GM10266 (cell line): ENCODE data around the gene SETD6.

Experiments
- DNase-seq: peaks from one replicate; pipeline ENCODE4 v3.0.0; 2012; ENCODE audit errors: extremely low spot score
- TF ChIP-seq, protein P1 (sequence below): IDR thresholded peaks from 2 replicates; pipeline ENCODE4 v1.5.1; 2012; ENCODE audit warnings: mild to moderate bottlenecking, low read depth; ENCODE audit not compliant: control insufficient read depth, insufficient read depth; ENCODE audit errors: missing control alignments

Gene SETD6

DNA sequence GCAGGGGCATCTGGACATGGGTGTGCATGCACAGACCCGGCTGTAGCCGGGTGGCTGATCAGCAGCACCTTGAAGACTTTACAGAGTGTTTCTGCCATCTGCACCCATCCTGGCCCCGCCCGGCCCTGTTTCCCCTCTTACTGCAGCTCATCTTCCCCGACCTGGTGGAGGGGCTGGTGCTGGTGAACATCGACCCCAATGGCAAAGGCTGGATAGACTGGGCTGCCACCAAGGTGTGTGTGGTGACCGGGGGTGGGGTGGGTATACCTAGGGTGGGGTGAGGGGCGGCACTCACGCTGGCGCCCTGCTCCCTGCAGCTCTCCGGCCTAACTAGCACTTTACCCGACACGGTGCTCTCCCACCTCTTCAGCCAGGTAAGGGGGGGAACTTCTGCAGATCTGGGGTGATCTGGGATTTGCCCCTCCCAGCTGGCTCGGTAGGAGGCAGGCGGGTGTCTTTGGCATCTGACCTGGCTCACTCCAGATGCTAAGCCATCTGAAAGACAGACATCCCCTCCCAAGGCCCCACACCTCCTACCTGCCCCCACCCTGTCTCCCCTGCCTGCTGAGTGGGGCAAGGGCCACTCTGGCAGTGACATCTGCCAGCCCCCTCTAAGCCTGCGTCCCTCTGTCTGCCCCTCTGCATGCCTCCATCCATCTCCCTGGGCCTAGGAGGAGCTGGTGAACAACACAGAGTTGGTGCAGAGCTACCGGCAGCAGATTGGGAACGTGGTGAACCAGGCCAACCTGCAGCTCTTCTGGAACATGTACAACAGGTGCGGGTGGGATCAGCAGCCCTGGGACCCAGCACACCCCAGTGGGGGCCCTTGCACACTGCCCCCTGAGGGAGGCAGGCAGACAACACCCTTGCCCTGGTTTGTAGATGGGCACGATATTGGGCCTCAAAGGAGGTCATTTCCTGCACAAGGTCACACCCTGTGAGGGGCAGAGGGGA lies 8.8 kb upstream of the SETD6 start:
- no peak for DNase-seq
- TF ChIP-seq, protein P1, sequence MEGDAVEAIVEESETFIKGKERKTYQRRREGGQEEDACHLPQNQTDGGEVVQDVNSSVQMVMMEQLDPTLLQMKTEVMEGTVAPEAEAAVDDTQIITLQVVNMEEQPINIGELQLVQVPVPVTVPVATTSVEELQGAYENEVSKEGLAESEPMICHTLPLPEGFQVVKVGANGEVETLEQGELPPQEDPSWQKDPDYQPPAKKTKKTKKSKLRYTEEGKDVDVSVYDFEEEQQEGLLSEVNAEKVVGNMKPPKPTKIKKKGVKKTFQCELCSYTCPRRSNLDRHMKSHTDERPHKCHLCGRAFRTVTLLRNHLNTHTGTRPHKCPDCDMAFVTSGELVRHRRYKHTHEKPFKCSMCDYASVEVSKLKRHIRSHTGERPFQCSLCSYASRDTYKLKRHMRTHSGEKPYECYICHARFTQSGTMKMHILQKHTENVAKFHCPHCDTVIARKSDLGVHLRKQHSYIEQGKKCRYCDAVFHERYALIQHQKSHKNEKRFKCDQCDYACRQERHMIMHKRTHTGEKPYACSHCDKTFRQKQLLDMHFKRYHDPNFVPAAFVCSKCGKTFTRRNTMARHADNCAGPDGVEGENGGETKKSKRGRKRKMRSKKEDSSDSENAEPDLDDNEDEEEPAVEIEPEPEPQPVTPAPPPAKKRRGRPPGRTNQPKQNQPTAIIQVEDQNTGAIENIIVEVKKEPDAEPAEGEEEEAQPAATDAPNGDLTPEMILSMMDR: no peak

DNA sequence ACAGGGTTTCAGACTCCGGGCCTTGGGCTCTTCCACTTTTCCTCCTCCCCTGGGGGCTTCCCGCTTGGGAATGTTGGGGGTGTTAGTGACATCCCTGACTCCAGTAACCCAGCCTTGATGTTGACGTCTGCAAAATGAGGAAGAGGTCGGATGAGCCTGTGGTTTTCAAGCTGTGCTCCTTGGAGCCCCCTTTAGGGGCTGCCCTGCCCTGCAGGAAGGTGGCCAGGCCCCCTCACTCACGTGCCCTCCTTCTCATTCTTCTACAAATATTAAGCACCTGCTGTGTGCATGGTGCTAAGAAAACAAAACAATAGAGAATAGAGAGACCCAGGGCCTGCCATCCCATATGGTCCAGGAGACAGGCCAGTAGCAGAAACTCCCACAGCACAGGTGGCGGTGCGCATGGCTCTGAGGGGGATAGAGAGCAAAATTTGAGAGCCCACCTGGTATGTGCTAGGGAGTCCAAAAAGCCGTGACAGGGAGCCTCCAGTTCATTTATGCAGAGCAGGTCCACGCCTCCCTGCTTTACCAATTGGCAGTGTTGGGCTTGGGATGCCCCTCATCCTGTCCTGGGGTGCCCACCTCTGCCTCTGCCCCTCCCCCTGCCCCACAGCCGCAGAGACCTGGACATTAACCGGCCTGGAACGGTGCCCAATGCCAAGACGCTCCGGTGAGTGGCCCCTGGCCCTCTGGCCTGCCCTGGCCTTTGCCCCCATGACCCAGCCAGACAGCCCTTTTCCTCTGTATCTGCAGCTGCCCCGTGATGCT lies 7.9 kb upstream of the SETD6 start:
- no peak for DNase-seq
- TF ChIP-seq, protein P1: no peak

DNA sequence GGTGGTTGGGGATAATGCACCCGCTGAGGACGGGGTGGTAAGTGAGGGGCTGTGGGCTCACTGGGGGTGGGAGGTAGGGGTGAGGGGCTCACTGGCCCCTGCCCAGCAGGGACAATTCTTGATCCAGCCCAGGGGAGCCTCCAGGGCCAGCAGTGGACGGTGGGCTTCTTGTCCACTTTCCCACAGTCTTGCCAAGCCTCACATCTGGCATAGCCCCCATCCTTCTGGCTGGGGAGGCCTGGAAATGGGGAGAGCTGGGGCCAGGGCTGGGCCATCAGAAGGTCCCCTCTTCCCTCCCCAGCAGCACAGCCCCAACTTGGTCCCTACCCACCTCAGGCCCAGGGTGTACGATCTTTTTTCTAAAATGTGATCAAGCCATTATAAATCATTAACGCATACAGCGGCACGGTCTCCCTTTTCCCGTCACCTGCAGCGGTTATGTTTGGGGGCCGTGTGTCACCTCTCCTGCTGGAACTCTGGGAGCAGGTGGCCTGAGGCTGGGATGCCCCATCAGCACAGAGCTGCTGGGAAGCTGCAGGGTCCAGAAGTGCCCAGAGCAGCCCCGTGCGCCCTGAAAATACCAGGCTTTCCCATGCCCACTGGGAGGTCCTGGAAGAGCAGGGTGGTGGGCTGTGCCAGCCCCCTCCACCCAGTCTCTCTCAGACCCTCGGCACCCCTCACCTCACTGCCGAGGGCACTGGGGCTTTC lies 7.2 kb upstream of the SETD6 start:
- no peak for DNase-seq
- TF ChIP-seq, protein P1: no peak

DNA sequence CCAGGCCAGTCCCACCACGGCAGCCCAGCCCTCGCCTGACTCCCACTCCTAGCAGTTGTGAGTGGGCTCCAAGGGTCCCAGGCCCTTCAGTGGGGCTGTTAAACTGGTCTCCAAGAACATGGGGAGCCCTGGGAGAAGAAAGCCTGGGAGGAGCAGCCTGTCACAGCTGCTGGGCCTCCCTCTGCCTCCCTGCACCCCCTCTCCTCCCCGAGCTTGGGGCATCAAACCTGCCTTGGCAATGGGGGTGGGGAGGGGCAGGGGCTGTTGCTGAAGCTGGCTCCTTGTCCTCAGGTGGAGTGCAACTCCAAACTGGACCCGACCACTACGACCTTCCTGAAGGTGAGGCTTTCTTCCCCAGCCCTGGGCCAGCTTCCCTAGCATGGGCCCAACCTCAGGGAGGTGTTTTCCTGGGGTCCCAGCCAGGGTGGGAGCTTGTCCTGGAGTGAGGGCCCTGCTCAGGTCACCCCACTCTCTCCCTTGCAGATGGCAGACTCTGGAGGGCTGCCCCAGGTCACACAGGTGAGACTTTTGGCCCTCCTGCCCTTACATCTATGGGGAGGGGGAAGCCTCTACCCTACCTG lies 6.6 kb upstream of the SETD6 start:
- DNase-seq: no peak
- TF ChIP-seq, protein P1: no peak

DNA sequence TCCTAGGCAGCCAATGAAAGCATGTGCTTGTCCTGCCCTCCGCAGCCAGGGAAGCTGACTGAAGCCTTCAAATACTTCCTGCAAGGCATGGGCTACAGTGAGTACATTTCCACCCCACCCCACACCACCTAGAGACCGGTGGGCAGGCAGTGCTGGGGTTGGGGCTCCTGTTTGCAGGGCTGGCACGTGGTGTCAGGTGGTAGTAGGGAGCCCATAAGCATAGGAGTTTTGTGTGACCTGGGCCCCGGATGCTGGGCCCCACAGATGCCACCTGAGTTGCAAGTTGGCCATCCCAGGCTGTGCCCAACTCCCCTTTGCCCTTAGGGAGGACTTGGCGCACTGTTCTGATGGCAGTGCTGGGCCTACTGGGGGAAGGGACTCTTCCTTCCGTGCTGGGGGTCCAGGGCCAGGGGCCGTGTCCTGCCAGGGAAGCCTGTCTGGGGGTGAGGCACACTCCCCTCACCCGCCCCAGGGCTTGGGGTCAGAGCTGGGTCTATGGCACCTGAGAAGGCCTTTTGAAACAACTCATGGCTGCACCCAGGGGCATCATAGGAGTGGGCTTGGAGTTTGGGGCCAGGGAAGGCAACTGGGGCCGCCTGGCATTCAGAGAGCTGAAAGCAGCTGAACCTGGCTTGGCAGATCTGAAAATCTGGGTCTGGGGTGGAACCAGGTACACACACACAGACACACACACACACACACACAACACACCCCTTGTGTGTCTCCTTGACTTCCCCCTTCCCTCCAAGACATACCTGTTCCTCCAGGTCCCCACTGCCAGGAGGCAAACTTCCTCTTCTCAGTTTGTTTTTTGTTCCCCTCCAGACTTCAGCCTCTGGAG lies 5.8 kb upstream of the SETD6 start:
- no peak for DNase-seq
- TF ChIP-seq, protein P1: no peak

DNA sequence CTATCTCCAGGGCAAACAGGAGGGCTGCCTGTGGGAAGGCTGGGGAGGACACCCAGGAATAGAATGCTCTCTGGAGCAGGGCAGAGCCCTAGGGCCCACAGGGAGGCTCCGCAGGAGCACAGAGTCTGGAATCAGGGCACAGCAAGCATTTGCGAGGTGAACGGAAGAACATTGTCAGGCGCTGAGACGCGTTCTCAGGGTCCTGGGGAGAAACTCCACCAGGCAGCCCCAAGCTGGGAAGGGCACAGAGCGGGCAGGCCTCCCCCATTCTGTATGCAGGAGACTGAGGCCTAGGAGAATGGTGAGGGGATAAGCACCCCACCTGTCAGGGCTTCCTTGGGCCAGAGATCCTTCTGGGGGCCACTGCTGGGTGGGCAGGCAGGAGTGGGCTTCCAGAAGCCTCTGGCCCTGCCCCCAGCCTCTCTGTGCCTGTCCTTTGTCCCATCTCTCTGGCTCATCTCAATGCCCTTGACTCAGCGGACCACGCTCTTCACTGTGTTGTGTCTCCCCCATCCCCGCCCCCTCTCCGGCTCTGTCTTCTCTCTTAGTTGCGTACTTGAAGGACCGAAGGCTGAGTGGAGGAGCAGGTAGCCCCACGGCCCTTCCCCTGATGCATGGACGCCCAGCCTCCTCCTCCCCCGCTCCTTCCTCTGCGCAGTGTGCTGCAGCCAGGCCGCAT lies 5.1 kb upstream of the SETD6 start:
- TF ChIP-seq, protein P1: no peak
- DNase-seq: no peak
